ENCODE data around the gene NINJ1. TPM values are rescaled to one million over a fixed set of nuclear protein-coding genes. Genes with fewer than 3 reads are reported as not detected.

NINJ1 gene
- total and polyA plus RNA-seq, 2 of the 4 experiments (the other 2 are of a cell fraction), result 21.9 to 38.8 TPM

DNA sequence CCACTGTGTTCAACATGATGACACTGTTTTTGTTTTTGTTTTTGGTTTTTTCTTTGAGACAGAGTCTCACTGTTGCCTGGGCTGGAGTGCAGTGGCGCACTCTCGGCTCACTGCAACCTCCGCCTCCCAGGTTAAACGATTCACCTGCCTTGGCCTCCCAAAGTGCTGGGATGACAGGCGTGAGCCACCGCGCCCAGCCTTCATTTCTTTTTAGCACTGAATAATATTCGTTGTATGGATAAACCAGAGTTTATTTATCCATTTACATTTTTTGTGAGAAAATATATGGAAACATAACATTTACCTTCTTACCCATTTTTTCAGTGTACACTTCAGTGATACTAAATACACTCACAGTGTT, 33.8 kb downstream of the NINJ1 start:
- dilution Hi-C loops (cut with HindIII; ENCODE audit: low sequenced_read_pairs, unreplicated experiment), result no loop called here
- Histone ChIP-seq H2BK15ac (ENCODE audit: low read depth, low read length) (no peak overlapping the region), H3K9me1 (ENCODE audit: insufficient read depth, low read length) (peaks cover 20% of the 10 kb centered on the region), H4K91ac (ENCODE audit: insufficient read depth, low read depth, low read length) (no peak overlapping the region), H2AFZ (replicated peaks; ENCODE audit: low read length, poor library complexity) (no peak overlapping the region), H4K8ac (ENCODE audit: low read depth in 2 of 2, low read length in 2 of 2) (no peak overlapping the region), H3K27ac (ENCODE audit: insufficient read depth, low read length) (no peak overlapping the region), H3K4me2 (ENCODE audit: low read depth, low read length) (no peak overlapping the region), H4K5ac (ENCODE audit: low read depth, low read length) (no peak overlapping the region), H3K18ac (ENCODE audit: low read depth, low read length) (no peak overlapping the region), H2BK5ac (ENCODE audit: low read depth, low read length, poor library complexity, severe bottlenecking) (no peak overlapping the region), H3K9ac (ENCODE audit: low read depth, low read length) (no peak overlapping the region), H2AK9ac (replicated peaks; ENCODE audit: low read depth, low read length, poor library complexity) (no peak overlapping the region), H3K56ac (ENCODE audit: extremely low read depth, insufficient read depth, low read length) (no peak overlapping the region), H2AK5ac (ENCODE audit: low read depth, low read length) (no peak overlapping the region), H3K14ac (replicated peaks; ENCODE audit: low read depth, low read length) (no peak overlapping the region), H3K4ac (ENCODE audit: low read depth, low read length) (no peak overlapping the region), H3K23ac (ENCODE audit: low read depth, low read length) (no peak overlapping the region), H3K9me3 (ENCODE audit: control insufficient read depth, insufficient read depth, low read length) (no peaks in the 10 kb centered on the region), H3K4me1 (ENCODE audit: control insufficient read depth, insufficient read depth, low read length) (peaks cover 24% of the 10 kb centered on the region), H2BK20ac (ENCODE audit: low read depth, low read length) (no peak overlapping the region), H3K79me1 (ENCODE audit: low read depth in 1 of 2, low read length in 2 of 2) (peaks cover 35 to 43% of the 10 kb centered on the region in 2 experiments), H4K20me1 (ENCODE audit: insufficient read depth, low read length) (peaks cover 21% of the 10 kb centered on the region), H3K27me3 (ENCODE audit: control insufficient read depth, insufficient read depth, low read length) (no peaks in the 10 kb centered on the region), H3K36me3 (ENCODE audit: control insufficient read depth, insufficient read depth, low read length) (no peaks in the 10 kb centered on the region), H2BK120ac (ENCODE audit: low read depth, low read length) (no peak overlapping the region), H3K4me3 (ENCODE audit: insufficient read depth, low read depth, low read length) (no peak overlapping the region)
- in situ Hi-C loops (cut with MboI; ENCODE audit: low sequenced_read_pairs), result loop anchor here (25.0 kb wide), 1 partner anchor 462 kb away; no protein-coding TSS in a partner anchor
- CTCF ChIA-PET, result no interaction called here
- intact Hi-C loops (cut with micrococcal nuclease), result no loop called here
- TF ChIP-seq RCOR1 (IDR thresholded peaks at IDR 0.05; ENCODE audit: insufficient replicate concordance, low read length), result no peak
- TF ChIP-seq, protein P1, sequence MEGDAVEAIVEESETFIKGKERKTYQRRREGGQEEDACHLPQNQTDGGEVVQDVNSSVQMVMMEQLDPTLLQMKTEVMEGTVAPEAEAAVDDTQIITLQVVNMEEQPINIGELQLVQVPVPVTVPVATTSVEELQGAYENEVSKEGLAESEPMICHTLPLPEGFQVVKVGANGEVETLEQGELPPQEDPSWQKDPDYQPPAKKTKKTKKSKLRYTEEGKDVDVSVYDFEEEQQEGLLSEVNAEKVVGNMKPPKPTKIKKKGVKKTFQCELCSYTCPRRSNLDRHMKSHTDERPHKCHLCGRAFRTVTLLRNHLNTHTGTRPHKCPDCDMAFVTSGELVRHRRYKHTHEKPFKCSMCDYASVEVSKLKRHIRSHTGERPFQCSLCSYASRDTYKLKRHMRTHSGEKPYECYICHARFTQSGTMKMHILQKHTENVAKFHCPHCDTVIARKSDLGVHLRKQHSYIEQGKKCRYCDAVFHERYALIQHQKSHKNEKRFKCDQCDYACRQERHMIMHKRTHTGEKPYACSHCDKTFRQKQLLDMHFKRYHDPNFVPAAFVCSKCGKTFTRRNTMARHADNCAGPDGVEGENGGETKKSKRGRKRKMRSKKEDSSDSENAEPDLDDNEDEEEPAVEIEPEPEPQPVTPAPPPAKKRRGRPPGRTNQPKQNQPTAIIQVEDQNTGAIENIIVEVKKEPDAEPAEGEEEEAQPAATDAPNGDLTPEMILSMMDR (conservative IDR thresholded peaks at IDR 0.05; ENCODE audit: low read depth, low read length), result no peak
- TF ChIP-seq RAD21 (IDR thresholded peaks at IDR 0.05; ENCODE audit: low read length), result no peak
- TF ChIP-seq CEBPB (IDR thresholded peaks at IDR 0.05; ENCODE audit: low read depth, low read length), result no peak
- no peak for TF ChIP-seq MAFK (IDR thresholded peaks at IDR 0.05; ENCODE audit: low read depth, low read length)
- TF ChIP-seq ELK1 (IDR thresholded peaks at IDR 0.05; ENCODE audit: borderline replicate concordance, low read depth, low read length), result no peak
- TF ChIP-seq MXI1 (IDR thresholded peaks at IDR 0.05; ENCODE audit: borderline replicate concordance, low read depth, low read length), result no peak
- TF ChIP-seq SMC3 (IDR thresholded peaks at IDR 0.05; ENCODE audit: low read depth, low read length), result no peak
- no peak for TF ChIP-seq BHLHE40 (IDR thresholded peaks at IDR 0.05; ENCODE audit: low read depth, low read length)
- TF ChIP-seq NFE2L2 (IDR thresholded peaks at IDR 0.05; ENCODE audit: low read depth, low read length), result no peak
- TF ChIP-seq RFX5 (IDR thresholded peaks at IDR 0.05; ENCODE audit: low read depth, low read length), result no peak
- no peak for TF ChIP-seq USF2 (IDR thresholded peaks at IDR 0.05; ENCODE audit: low read depth, low read length)
- no peak for TF ChIP-seq POLR2A (IDR thresholded peaks at IDR 0.05; ENCODE audit: low read depth, low read length)
- no peak for TF ChIP-seq CHD1 (IDR thresholded peaks at IDR 0.05; ENCODE audit: low read depth, low read length)
- TF ChIP-seq MAZ (IDR thresholded peaks at IDR 0.05; ENCODE audit: borderline replicate concordance, low read depth, low read length), result no peak
- TF ChIP-seq FOS (IDR thresholded peaks at IDR 0.05; ENCODE audit: low read depth, low read length), result no peak
- WGBS, 2 experiments (ENCODE audit: extremely low coverage in 2 of 2, insufficient read length in 1 of 2), result 100% methylated on average over 1 of the region's 8 CpGs; no CpG with 5 or more reads in 1 of the 2 experiments
- ATAC-seq (ENCODE audit: low read depth) (no peak), DNase-seq (no peak)
- POLR2A ChIA-PET (ENCODE audit: unreplicated experiment), result no interaction called here
- BruUV-seq (replicated peaks), result no TSS peak
